IMR-90 (cell line): ENCODE results near the gene MLYCD. TPM values are rescaled to one million over a fixed set of nuclear protein-coding genes. Genes with fewer than 3 reads are reported as not detected.
A peak's percentile ranks its signal among the peaks of the same experiment; 100 is the strongest.

Experiments
- ATAC-seq: fragments of 200-7000 bp; cut with Tn5 transposase; 2 replicates; pipeline ENCODE4 v1.9.1; 2020; ENCODE audit warnings: low read depth, mild to moderate bottlenecking, moderate library complexity
- BruUV-seq: library from RNA; stranded (reverse); fragments of 400-500 nt; replicated peaks from 2 replicates; lab custom pipeline; 2021; lab: Mats Ljungman, UMichigan
- CTCF ChIA-PET: fragments of 300-600 bp; formaldehyde crosslinking; extraction: SDS; loops from one replicate; lab custom pipeline; 2021; ENCODE audit warnings: antibody characterized with exemption; lab: Yijun Ruan, JAX
- POLR2A ChIA-PET: fragments of 300-600 bp; sonication (Branson Sonifier 250); formaldehyde crosslinking; loops from one replicate; lab custom pipeline; 2022; ENCODE audit warnings: antibody characterized with exemption; ENCODE audit not compliant: unreplicated experiment; lab: Charles Lee
- DNase-seq: peaks from one replicate; pipeline ENCODE4 v3.0.0; 2013
- H2AFZ ChIP-seq: replicated peaks from 2 replicates; pipeline ENCODE3; 2013; ENCODE audit warnings: low read length, mild to moderate bottlenecking; ENCODE audit not compliant: poor library complexity
- H2AK5ac ChIP-seq: 2 replicates; pipeline ENCODE4 v1.6.1; 2013; ENCODE audit warnings: low read depth, low read length, inconsistent platforms
- H2AK9ac ChIP-seq: replicated peaks from 2 replicates; pipeline ENCODE3; 2013; ENCODE audit warnings: mild to moderate bottlenecking, low read depth, low read length, moderate library complexity; ENCODE audit not compliant: poor library complexity
- H2BK120ac ChIP-seq: 2 replicates; pipeline ENCODE4 v1.6.1; 2013; ENCODE audit warnings: low read depth, low read length, inconsistent platforms
- H2BK15ac ChIP-seq: 3 replicates; pipeline ENCODE4 v1.6.1; 2013; ENCODE audit warnings: low read depth, low read length, inconsistent platforms
- H2BK20ac ChIP-seq: 2 replicates; pipeline ENCODE4 v1.6.1; 2013; ENCODE audit warnings: low read depth, mild to moderate bottlenecking, inconsistent platforms, low read length, moderate library complexity
- H2BK5ac ChIP-seq: 2 replicates; pipeline ENCODE4 v1.6.1; 2013; ENCODE audit warnings: mild to moderate bottlenecking, low read depth, low read length, inconsistent platforms; ENCODE audit not compliant: poor library complexity, severe bottlenecking
- H3K14ac ChIP-seq: replicated peaks from 2 replicates; pipeline ENCODE4 v1.6.1; 2013; ENCODE audit warnings: low read depth, low read length, inconsistent platforms
- H3K18ac ChIP-seq: 2 replicates; pipeline ENCODE4 v1.6.1; 2013; ENCODE audit warnings: low read depth, low read length, control low read depth
- H3K23ac ChIP-seq: 2 replicates; pipeline ENCODE4 v1.6.1; 2013; ENCODE audit warnings: low read depth, low read length, inconsistent platforms
- H3K27ac ChIP-seq: 2 replicates; pipeline ENCODE4 v1.5.1; 2013; ENCODE audit warnings: mild to moderate bottlenecking, control low read depth, low read length; ENCODE audit not compliant: insufficient read depth
- H3K27me3 ChIP-seq: 2 replicates; pipeline ENCODE4 v1.6.1; 2013; ENCODE audit warnings: low read length; ENCODE audit not compliant: control insufficient read depth, insufficient read depth
- H3K36me3 ChIP-seq: 2 replicates; pipeline ENCODE4 v1.6.1; 2013; ENCODE audit warnings: low read length, mixed read lengths; ENCODE audit not compliant: control insufficient read depth, insufficient read depth
- H3K4ac ChIP-seq: 2 replicates; pipeline ENCODE4 v1.6.1; 2013; ENCODE audit warnings: low read depth, low read length, inconsistent platforms
- H3K4me1 ChIP-seq: 2 replicates; pipeline ENCODE4 v1.6.1; 2013; ENCODE audit warnings: low read length, mixed read lengths; ENCODE audit not compliant: control insufficient read depth, insufficient read depth
- H3K4me2 ChIP-seq: 2 replicates; pipeline ENCODE4 v1.6.1; 2013; ENCODE audit warnings: low read depth, mild to moderate bottlenecking, control low read depth, low read length, moderate library complexity
- H3K4me3 ChIP-seq: 2 replicates; pipeline ENCODE4 v1.5.1; 2013; ENCODE audit warnings: low read depth, mild to moderate bottlenecking, control low read depth, low read length, moderate library complexity; ENCODE audit not compliant: insufficient read depth
- H3K56ac ChIP-seq: 2 replicates; pipeline ENCODE4 v1.6.1; 2013; ENCODE audit warnings: low read length, inconsistent platforms; ENCODE audit not compliant: insufficient read depth; ENCODE audit errors: extremely low read depth
- H3K79me1 ChIP-seq, 2 experiments: 2 replicates each; pipeline ENCODE4 v1.6.1; 2013; ENCODE audit warnings: low read length in 2 of 2, inconsistent platforms in 1 of 2, low read depth in 1 of 2
- H3K9ac ChIP-seq: 2 replicates; pipeline ENCODE4 v1.6.1; 2013; ENCODE audit warnings: low read depth, low read length, control low read depth
- H3K9me1 ChIP-seq: 2 replicates; pipeline ENCODE4 v1.6.1; 2013; ENCODE audit warnings: low read length, inconsistent platforms; ENCODE audit not compliant: insufficient read depth
- H3K9me3 ChIP-seq: 2 replicates; pipeline ENCODE4 v1.6.1; 2013; ENCODE audit warnings: low read length; ENCODE audit not compliant: control insufficient read depth, insufficient read depth
- H4K20me1 ChIP-seq: 2 replicates; pipeline ENCODE4 v1.6.1; 2013; ENCODE audit warnings: low read length, inconsistent platforms; ENCODE audit not compliant: insufficient read depth
- H4K5ac ChIP-seq: 2 replicates; pipeline ENCODE4 v1.6.1; 2013; ENCODE audit warnings: mild to moderate bottlenecking, low read depth, low read length, control low read depth
- H4K8ac ChIP-seq, 2 experiments: 2 replicates each; pipeline ENCODE4 v1.6.1; 2013; ENCODE audit warnings: low read depth in 2 of 2, low read length in 2 of 2, control low read depth in 1 of 2, inconsistent platforms in 1 of 2
- H4K91ac ChIP-seq: 2 replicates; pipeline ENCODE4 v1.6.1; 2013; ENCODE audit warnings: low read depth, low read length, inconsistent platforms; ENCODE audit not compliant: insufficient read depth
- BHLHE40 ChIP-seq: fragments of 150-350 bp; IDR thresholded peaks from 2 replicates; pipeline ENCODE4 v1.6.1; 2016; ENCODE audit warnings: mild to moderate bottlenecking, low read depth, low read length
- CEBPB ChIP-seq: IDR thresholded peaks from 2 replicates; pipeline ENCODE4 v1.6.1; 2012; ENCODE audit warnings: low read depth, low read length, improper control_type of control experiment
- FOS ChIP-seq: fragments of 150-350 bp; IDR thresholded peaks from 2 replicates; pipeline ENCODE4 v1.6.1; 2016; ENCODE audit warnings: low read depth, low read length
- MAFK ChIP-seq: IDR thresholded peaks from 2 replicates; pipeline ENCODE4 v1.6.1; 2012; ENCODE audit warnings: low read depth, low read length, improper control_type of control experiment
- MAZ ChIP-seq: IDR thresholded peaks from 2 replicates; pipeline ENCODE4 v1.6.1; 2012; ENCODE audit warnings: low read depth, mild to moderate bottlenecking, low read length, improper control_type of control experiment, moderate library complexity, borderline replicate concordance
- MXI1 ChIP-seq: IDR thresholded peaks from 2 replicates; pipeline ENCODE4 v1.6.1; 2012; ENCODE audit warnings: low read depth, mild to moderate bottlenecking, low read length, moderate library complexity, borderline replicate concordance
- NFE2L2 ChIP-seq: fragments of 150-350 bp; IDR thresholded peaks from 2 replicates; pipeline ENCODE4 v1.6.1; 2016; ENCODE audit warnings: low read depth, mild to moderate bottlenecking, low read length
- POLR2A ChIP-seq: IDR thresholded peaks from 2 replicates; pipeline ENCODE4 v1.6.1; 2012; ENCODE audit warnings: mild to moderate bottlenecking, low read depth, low read length
- RAD21 ChIP-seq: IDR thresholded peaks from 2 replicates; pipeline ENCODE4 v1.6.1; 2012; ENCODE audit warnings: low read length, improper control_type of control experiment
- RCOR1 ChIP-seq: IDR thresholded peaks from 2 replicates; pipeline ENCODE4 v1.6.1; 2012; ENCODE audit warnings: mild to moderate bottlenecking, low read length, improper control_type of control experiment; ENCODE audit not compliant: insufficient replicate concordance
- RFX5 ChIP-seq: IDR thresholded peaks from 2 replicates; pipeline ENCODE4 v1.8.0; 2012; ENCODE audit warnings: low read depth, mild to moderate bottlenecking, low read length, moderate library complexity
- SMC3 ChIP-seq: fragments of 150-350 bp; IDR thresholded peaks from 2 replicates; pipeline ENCODE4 v1.6.1; 2016; ENCODE audit warnings: low read depth, mild to moderate bottlenecking, antibody characterized with exemption, low read length, moderate library complexity
- WGBS, 2 experiments: methylation state at CpG; one replicate each; pipeline versions ENCODE4 v1.1.5 to v1.1.7; 2013; ENCODE audit warnings: missing lambda C conversion rate in 2 of 2; ENCODE audit not compliant: insufficient read length in 1 of 2; ENCODE audit errors: extremely low coverage in 2 of 2; 5-methylcytosine and 5-hydroxymethylcytosine counted together
- dilution Hi-C: fragments of 300-500 bp; cut with HindIII; formaldehyde crosslinking; loops from one replicate; pipeline ENCODE4 v1.14.3; 2018; ENCODE audit warnings: low sequenced_read_pairs; ENCODE audit not compliant: unreplicated experiment
- in situ Hi-C: fragments of 300-500 bp; cut with MboI; formaldehyde crosslinking; loops from 3 replicates; pipeline ENCODE4 v1.14.3; 2019; ENCODE audit warnings: low sequenced_read_pairs, inconsistent platforms, mixed read lengths
- intact Hi-C: fragments of 100-400 bp; cut with micrococcal nuclease; formaldehyde crosslinking; loops from 2 replicates; pipeline ENCODE4 v1.10.0; 2022
- polyA plus RNA-seq, 3 experiments: library from polyadenylated mRNA; depleted of rRNA; stranded (reverse); fragments of >200 nt; gene quantifications; 2 replicates each; pipeline ENCODE4 v1.2.3, GENCODE V29; 2012; ENCODE audit warnings: low replicate concordance in 1 of 3
- total RNA-seq: library from RNA; depleted of rRNA; stranded (reverse); fragments of >200 nt; gene quantifications from 2 replicates; pipeline ENCODE4 v1.2.3, GENCODE V29; 2012
- TF ChIP-seq, protein P1 (sequence below): conservative IDR thresholded peaks from 2 replicates; pipeline ENCODE4 v1.5.1; 2012; ENCODE audit warnings: mild to moderate bottlenecking, low read depth, low read length, improper control_type of control experiment
- TF ChIP-seq, protein P2 (sequence below): fragments of 150-350 bp; IDR thresholded peaks from 2 replicates; pipeline ENCODE4 v1.6.1; 2017; ENCODE audit warnings: mild to moderate bottlenecking, antibody characterized with exemption, low read length, low read depth

The MLYCD gene
- total and polyA plus RNA-seq, 2 of the 4 experiments (the other 2 are of a cell fraction) = 1.9 to 2.7 TPM

DNA sequence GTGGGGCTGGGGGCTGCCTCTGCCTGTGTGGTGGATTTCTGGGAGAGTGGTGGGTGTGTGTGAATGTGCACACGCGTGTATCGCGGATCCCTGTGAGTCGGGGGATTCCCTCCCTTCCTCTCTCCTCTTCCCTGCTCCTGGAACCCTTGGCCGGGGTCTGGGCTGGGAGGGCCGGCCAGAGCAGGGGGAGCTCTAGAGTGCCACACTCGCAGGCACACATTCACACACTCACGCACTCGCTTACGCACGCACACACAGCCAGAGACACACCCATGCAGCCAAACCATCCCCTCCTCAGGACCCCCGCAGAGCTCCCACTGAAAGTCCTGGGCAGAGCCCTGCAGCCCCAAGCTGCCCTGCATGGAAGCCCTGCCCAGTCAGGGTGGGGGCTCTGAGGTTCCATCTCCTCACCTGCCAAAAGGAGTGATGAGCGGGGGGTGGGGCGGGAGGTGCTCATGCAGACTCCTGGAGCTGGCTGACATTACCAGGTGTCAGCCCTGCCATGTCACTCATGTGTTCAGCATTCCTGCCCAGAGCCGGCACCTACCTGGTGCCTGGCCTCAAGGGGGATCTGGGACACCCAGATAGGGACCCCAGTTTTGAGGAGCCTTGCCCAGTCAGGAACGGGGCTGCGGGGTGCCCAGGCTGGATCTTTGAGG lies 71.0 kb downstream of the MLYCD start (continued):
- no peak for TF ChIP-seq RFX5
- no peak for TF ChIP-seq FOS

DNA sequence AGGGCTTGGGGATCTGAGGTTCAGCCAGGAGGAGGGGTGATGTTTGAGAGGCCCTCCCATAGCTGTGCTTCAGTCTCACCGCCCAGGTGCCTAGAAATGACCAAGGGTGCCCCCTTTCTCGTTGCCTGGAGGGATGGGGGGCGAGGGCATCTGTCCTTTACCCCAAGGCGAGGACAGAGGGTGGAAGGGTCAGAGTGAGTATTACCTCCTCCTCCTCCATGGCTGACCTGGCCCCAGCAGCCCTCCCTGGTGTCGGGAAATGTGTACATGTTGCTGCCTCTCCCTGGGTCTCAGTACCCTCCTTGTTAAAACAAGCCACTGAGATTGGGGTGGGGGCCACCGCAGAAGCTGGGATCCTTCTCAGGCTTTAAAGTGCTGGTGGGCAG lies 71.5 kb downstream of the MLYCD start:
- no peak overlapping the region for H3K4ac ChIP-seq
- in situ Hi-C loops (loop anchor here (25.0 kb wide), 1 partner anchor 517 kb away; no protein-coding TSS in a partner anchor), dilution Hi-C loops (no loop called here), intact Hi-C loops (no loop called here)
- H4K5ac ChIP-seq = no peak overlapping the region
- ChIA-PET POLR2A (no interaction called here), CTCF (interaction anchor here (1.4 kb wide), 1 partner anchor 93 kb away, joined by 5 read pairs; no protein-coding TSS in a partner anchor)
- H2BK120ac ChIP-seq = no peak overlapping the region
- H2AK5ac ChIP-seq = no peak overlapping the region
- H3K4me3 ChIP-seq = no peak overlapping the region
- no peaks in the 10 kb centered on the region for H3K79me1 ChIP-seq
- H2BK20ac ChIP-seq = no peak overlapping the region
- no peak overlapping the region for H4K8ac ChIP-seq
- DNase-seq = no peak
- H3K9ac ChIP-seq = no peak overlapping the region
- no peak overlapping the region for H2BK5ac ChIP-seq
- peaks cover 34% of the 10 kb centered on the region for H3K27me3 ChIP-seq
- H3K23ac ChIP-seq = no peak overlapping the region
- BruUV-seq = no TSS peak
- no peak overlapping the region for H3K56ac ChIP-seq
- H3K36me3 ChIP-seq = no peaks in the 10 kb centered on the region; the same call in 1 of the 2 replicates
- H3K9me3 ChIP-seq = no peaks in the 10 kb centered on the region
- H4K91ac ChIP-seq = no peak overlapping the region
- H3K27ac ChIP-seq = no peak overlapping the region
- no peaks in the 10 kb centered on the region; the same call in 1 of the 2 replicates for H3K9me1 ChIP-seq
- no peak overlapping the region for H3K4me2 ChIP-seq
- H2BK15ac ChIP-seq = no peak overlapping the region
- no peaks in the 10 kb centered on the region for H3K4me1 ChIP-seq
- ATAC-seq = no peak
- no peaks in the 10 kb centered on the region; the same call in none of the 2 replicates for H4K20me1 ChIP-seq
- H2AK9ac ChIP-seq = peak overlapping the region; percentile 42
- H3K14ac ChIP-seq = no peak overlapping the region
- no peak overlapping the region for H2AFZ ChIP-seq
- no peak overlapping the region for H3K18ac ChIP-seq
- 59% methylated on average over 2 of the region's 6 CpGs; no CpG with 5 or more reads in 1 of the 2 experiments for WGBS, 2 experiments
- TF ChIP-seq CEBPB (no peak), BHLHE40 (no peak), RFX5 (no peak), MXI1 (no peak), MAFK (no peak), RCOR1 (no peak), RAD21 (no peak), SMC3 (no peak), POLR2A (no peak), MAZ (no peak), NFE2L2 (no peak)
- TF ChIP-seq, protein P1, sequence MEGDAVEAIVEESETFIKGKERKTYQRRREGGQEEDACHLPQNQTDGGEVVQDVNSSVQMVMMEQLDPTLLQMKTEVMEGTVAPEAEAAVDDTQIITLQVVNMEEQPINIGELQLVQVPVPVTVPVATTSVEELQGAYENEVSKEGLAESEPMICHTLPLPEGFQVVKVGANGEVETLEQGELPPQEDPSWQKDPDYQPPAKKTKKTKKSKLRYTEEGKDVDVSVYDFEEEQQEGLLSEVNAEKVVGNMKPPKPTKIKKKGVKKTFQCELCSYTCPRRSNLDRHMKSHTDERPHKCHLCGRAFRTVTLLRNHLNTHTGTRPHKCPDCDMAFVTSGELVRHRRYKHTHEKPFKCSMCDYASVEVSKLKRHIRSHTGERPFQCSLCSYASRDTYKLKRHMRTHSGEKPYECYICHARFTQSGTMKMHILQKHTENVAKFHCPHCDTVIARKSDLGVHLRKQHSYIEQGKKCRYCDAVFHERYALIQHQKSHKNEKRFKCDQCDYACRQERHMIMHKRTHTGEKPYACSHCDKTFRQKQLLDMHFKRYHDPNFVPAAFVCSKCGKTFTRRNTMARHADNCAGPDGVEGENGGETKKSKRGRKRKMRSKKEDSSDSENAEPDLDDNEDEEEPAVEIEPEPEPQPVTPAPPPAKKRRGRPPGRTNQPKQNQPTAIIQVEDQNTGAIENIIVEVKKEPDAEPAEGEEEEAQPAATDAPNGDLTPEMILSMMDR = no peak
- TF ChIP-seq, protein P2, sequence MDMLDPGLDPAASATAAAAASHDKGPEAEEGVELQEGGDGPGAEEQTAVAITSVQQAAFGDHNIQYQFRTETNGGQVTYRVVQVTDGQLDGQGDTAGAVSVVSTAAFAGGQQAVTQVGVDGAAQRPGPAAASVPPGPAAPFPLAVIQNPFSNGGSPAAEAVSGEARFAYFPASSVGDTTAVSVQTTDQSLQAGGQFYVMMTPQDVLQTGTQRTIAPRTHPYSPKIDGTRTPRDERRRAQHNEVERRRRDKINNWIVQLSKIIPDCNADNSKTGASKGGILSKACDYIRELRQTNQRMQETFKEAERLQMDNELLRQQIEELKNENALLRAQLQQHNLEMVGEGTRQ = no peak
